HEK293 (cell line): ENCODE data around the gene KRT71.

Experiments used
- CTCF ChIP-seq: fragments of 450-650 bp; formaldehyde crosslinking; IDR thresholded peaks from 2 replicates; pipeline ENCODE4 v1.5.1; 2016; ENCODE audit warnings: missing biosample characterization, missing genetic modification characterization
- OSR2 ChIP-seq: fragments of 450-650 bp; formaldehyde crosslinking; IDR thresholded peaks from 2 replicates; pipeline ENCODE4 v1.5.1; 2016; ENCODE audit warnings: missing biosample characterization, missing genetic modification characterization
- PBX3 ChIP-seq: sonication (generic); formaldehyde crosslinking; IDR thresholded peaks from 2 replicates; pipeline ENCODE4 v1.8.1; 2022; ENCODE audit warnings: mild to moderate bottlenecking, moderate library complexity, missing genetic modification reagents
- RBAK ChIP-seq: fragments of 450-650 bp; formaldehyde crosslinking; IDR thresholded peaks from 2 replicates; pipeline ENCODE4 v1.5.1; 2016; ENCODE audit warnings: missing biosample characterization, missing genetic modification characterization
- REST ChIP-seq: fragments of 450-650 bp; formaldehyde crosslinking; IDR thresholded peaks from 2 replicates; pipeline ENCODE4 v1.5.1; 2016; ENCODE audit warnings: missing biosample characterization, missing genetic modification characterization
- SP2 ChIP-seq: fragments of 450-650 bp; formaldehyde crosslinking; IDR thresholded peaks from 2 replicates; pipeline ENCODE4 v1.5.1; 2016; ENCODE audit warnings: missing biosample characterization, missing genetic modification characterization
- ZBTB49 ChIP-seq: fragments of 450-650 bp; formaldehyde crosslinking; IDR thresholded peaks from 2 replicates; pipeline ENCODE4 v1.5.1; 2016; ENCODE audit warnings: missing biosample characterization, missing genetic modification characterization, low read depth
- ZNF175 ChIP-seq: fragments of 450-650 bp; formaldehyde crosslinking; IDR thresholded peaks from 2 replicates; pipeline ENCODE4 v1.5.1; 2016; ENCODE audit warnings: missing biosample characterization, missing genetic modification characterization
- ZNF792 ChIP-seq: fragments of 450-650 bp; formaldehyde crosslinking; IDR thresholded peaks from 2 replicates; pipeline ENCODE4 v1.5.1; 2016; ENCODE audit warnings: missing biosample characterization, missing genetic modification characterization

- TF ChIP-seq PBX3 (CRISPR knock-in tag) (no peak), CTCF (no peak), ZNF792 (tag by site-specific recombination) (no peak), SP2 (no peak), RBAK (tag by site-specific recombination) (no peak), REST (no peak), ZNF175 (tag by site-specific recombination) (no peak), OSR2 (no peak), ZBTB49 (tag by site-specific recombination) (no peak)
Observed at GRCh38 chr12:52551216-52551865, 1.6 kb downstream of the KRT71 start.
